Activated CD4-positive, alpha-beta memory T cell treated with anti-CD3 and anti-CD28 coated beads, Interleukin-2, amount 10 ng/mL, durations not matched to agents 7 days and 5 days (primary cell): Measurements from ENCODE around the gene DMRT1. TPM values are rescaled to one million over a fixed set of nuclear protein-coding genes. Genes with fewer than 3 reads are reported as not detected.
"Not testable (repeated sequence)": the region's sequence is repeated elsewhere in the genome, so short reads cannot be mapped to it uniquely, and the experiment has no call there.

Experiments used
- CTCF ChIA-PET: fragments of 350-600 bp; sonication (Branson Sonifier 250); formaldehyde crosslinking; loops from one replicate; lab custom pipeline; 2021; ENCODE audit warnings: antibody characterized with exemption, inconsistent platforms; lab: Charles Lee
- POLR2A ChIA-PET: fragments of 350-600 bp; sonication (Branson Sonifier 250); formaldehyde crosslinking; loops from one replicate; lab custom pipeline; 2021; ENCODE audit warnings: antibody characterized with exemption; lab: Charles Lee
- DNase-seq: peaks from one replicate; pipeline ENCODE4 v3.0.0-alpha.2; 2020
- H3K27ac Mint-ChIP-seq: one replicate; pipeline ENCODE4 v1.8.0; 2021; ENCODE audit warnings: mild to moderate bottlenecking, mixed read lengths
- H3K27me3 Mint-ChIP-seq: one replicate; pipeline ENCODE4 v1.8.0; 2021; ENCODE audit warnings: mixed read lengths
- H3K36me3 Mint-ChIP-seq: one replicate; pipeline ENCODE4 v1.8.0; 2021; ENCODE audit warnings: low read depth, mixed read lengths
- H3K4me1 Mint-ChIP-seq: one replicate; pipeline ENCODE4 v1.8.0; 2021; ENCODE audit warnings: mixed read lengths
- H3K4me3 Mint-ChIP-seq: one replicate; pipeline ENCODE4 v1.8.0; 2021; ENCODE audit warnings: mild to moderate bottlenecking, mixed read lengths
- H3K9me3 Mint-ChIP-seq: one replicate; pipeline ENCODE4 v1.8.0; 2021; ENCODE audit warnings: mixed read lengths
- total RNA-seq, 2 experiments: library from RNA; stranded (reverse); gene quantifications; one replicate each; pipeline ENCODE4 v1.2.3, GENCODE V29; 2021

Gene DMRT1
- total RNA-seq, 2 experiments from 2014 or later, result not detected

DNA sequence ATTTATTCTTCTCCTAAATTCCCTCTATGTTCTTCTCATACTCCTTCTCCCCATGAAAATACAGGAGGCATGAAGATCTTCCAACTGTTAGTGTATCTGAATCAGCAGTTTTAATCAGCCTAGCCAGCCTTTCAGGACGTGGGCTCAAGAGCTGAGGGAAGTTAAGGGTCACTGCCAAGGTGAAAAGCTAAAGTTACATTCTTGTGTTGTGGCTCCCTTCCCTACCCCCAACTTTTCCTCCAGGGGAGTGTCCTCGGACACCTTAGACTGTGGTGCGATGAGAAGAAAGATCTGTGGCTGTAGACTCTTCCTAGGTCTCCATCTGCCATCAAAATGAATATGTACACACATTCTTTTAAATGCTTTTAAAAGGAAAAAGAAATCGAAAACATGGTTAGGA, 139.1 kb downstream of the DMRT1 start:
- no peak for DNase-seq
- Mint-ChIP-seq H3K36me3 (peaks cover 2% of the 10 kb centered on the region), H3K4me1 (peaks cover 7% of the 10 kb centered on the region), H3K27ac (no peak overlapping the region), H3K4me3 (no peak overlapping the region), H3K27me3 (peaks cover 79% of the 10 kb centered on the region), H3K9me3 (no peaks in the 10 kb centered on the region)
- POLR2A ChIA-PET, result no interaction called here
- CTCF ChIA-PET, result interaction anchor here (1.1 to 2.2 kb wide), 3 partner anchors 9 to 29 kb away, joined by 4 to 9 read pairs (median 5); no protein-coding TSS in a partner anchor

DNA sequence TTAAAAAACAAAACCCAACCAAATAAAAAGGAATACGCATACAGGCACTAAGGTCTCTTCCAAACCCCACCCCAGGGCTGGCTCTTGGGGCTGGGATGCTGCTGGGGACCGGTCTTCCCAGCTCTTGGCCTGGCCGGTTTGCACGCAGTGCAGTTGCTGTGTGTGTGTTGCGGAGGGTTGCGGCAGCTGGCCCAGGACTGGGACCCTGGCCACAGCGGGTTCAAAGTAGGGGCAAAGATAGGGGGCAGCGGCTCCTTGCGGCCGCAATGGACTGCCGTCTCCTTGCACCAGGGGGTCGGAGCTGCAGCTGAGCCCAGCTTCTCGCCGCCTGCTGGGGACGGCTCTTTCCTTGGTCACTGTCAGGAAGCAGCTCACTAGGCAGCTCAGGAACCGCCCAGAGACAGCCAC, 140.0 kb downstream of the DMRT1 start:
- peaks cover 2% of the 10 kb centered on the region for H3K36me3 Mint-ChIP-seq
- no peak for DNase-seq

DNA sequence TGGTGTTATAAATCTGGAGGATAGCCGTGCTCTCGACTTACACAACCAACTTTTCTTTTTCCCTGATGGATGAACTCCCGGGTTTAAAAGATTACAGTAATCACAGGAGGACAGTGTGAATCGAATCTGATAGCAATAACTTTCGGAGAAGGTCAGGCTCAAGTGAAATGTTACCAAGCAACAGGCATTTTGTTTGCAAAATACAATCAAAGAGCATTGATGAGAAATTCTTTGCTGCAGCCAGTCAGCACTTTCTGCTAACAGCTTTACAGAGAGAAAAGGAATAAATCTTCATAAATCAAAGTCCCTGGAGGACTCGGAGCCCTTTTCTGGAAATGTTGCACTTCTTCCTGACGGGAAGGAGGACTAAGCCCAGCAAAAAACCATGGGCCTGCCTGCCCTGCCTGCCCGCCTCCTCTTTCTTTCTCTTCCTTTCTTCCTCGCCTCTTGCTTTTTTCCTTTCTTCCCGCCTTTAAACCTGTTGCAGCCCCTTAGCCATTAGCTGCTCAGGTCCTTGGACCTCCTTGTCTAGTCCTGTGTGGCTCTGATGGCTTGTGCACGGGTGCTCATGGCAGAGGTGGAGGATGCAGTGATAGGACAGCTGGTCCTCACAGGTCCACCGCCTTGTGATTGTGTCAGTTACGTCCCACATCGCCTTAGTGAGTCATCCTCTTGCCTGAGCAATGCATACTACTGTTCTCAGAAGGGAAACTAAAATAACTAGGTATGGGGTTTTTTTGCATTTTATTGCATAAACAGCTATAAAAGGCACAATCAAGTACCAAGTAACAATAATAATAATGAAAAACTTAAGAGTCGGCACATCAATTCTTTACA, 141.1 kb downstream of the DMRT1 start:
- CTCF ChIA-PET, result interaction anchor here (0.6 to 1.0 kb wide), 2 partner anchors 22 to 328 kb away, joined by 3 read pairs; no protein-coding TSS in a partner anchor
- no peak overlapping the region for H3K27ac Mint-ChIP-seq

More for the DNA sequence above, 140.0 kb downstream of the DMRT1 start:
- no peak overlapping the region for H3K27ac Mint-ChIP-seq
- H3K27me3 Mint-ChIP-seq, result peaks cover 79% of the 10 kb centered on the region
- ChIA-PET POLR2A (interaction anchor here (1.1 kb wide), 1 partner anchor 66 kb away, joined by 3 read pairs; no protein-coding TSS in a partner anchor), CTCF (interaction anchor here (1.1 to 2.2 kb wide), 2 partner anchors 23 to 28 kb away, joined by 4 to 9 read pairs; no protein-coding TSS in a partner anchor)
- H3K4me1 Mint-ChIP-seq, result peaks cover 3% of the 10 kb centered on the region
- H3K9me3 Mint-ChIP-seq, result no peaks in the 10 kb centered on the region
- no peak overlapping the region for H3K4me3 Mint-ChIP-seq

DNA sequence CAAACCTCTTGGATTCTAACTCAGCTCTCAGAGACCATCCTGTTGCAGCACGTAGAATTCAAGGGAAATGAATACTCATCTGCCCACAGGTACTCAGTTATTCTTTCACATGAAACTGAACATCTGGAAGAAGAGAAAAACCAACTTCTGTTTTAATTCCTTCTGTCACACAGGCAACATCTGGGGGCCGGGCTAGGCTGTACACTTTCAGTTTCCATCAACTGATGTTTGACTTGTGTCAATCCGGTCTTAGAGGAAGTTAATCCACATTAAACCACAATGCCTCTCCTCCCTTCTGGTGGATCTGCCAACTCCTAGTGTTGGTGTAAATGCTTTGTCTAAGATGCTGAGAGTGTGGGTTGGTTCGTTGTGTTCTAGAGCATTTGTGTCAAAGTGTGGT, 152.5 kb downstream of the DMRT1 start:
- no peak overlapping the region for H3K4me3 Mint-ChIP-seq
- H3K9me3 Mint-ChIP-seq, result peaks cover under 1% of the 10 kb centered on the region
- peaks cover 23% of the 10 kb centered on the region for H3K27me3 Mint-ChIP-seq
- DNase-seq, result no peak
- H3K36me3 Mint-ChIP-seq, result no peaks in the 10 kb centered on the region
- no peak overlapping the region for H3K27ac Mint-ChIP-seq
- H3K4me1 Mint-ChIP-seq, result peaks cover 8% of the 10 kb centered on the region
- POLR2A ChIA-PET, result no interaction called here
- CTCF ChIA-PET, result no interaction called here

More for the DNA sequence above, 141.1 kb downstream of the DMRT1 start:
- POLR2A ChIA-PET, result no interaction called here
- Mint-ChIP-seq H3K9me3 (no peaks in the 10 kb centered on the region), H3K27me3 (peaks cover 84% of the 10 kb centered on the region), H3K4me3 (no peak overlapping the region), H3K4me1 (peaks cover 3% of the 10 kb centered on the region), H3K36me3 (peaks cover 2% of the 10 kb centered on the region)
- DNase-seq, result no peak

DNA sequence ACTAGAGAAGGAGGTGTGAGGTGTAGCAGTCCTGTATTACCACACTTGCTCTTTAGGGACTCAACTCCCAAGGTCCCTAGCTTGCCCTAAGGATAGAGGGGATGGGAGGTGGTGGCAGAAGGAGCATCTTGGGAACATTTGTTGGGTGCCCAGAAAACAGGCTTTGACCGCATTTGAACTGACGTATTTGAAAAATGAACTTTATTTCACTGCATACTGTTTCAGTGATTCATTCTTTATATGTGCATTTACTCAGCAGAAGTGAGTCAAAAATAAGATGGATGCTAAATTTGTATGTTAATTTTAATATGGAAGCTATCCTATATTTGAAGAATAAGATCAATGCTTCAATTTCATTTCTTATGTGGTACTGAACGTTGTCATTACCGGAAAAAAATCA, 153.7 kb downstream of the DMRT1 start:
- Mint-ChIP-seq H3K4me1 (peaks cover 8% of the 10 kb centered on the region), H3K36me3 (no peaks in the 10 kb centered on the region), H3K27ac (no peak overlapping the region), H3K9me3 (peaks cover 1% of the 10 kb centered on the region), H3K27me3 (peaks cover 15% of the 10 kb centered on the region), H3K4me3 (no peak overlapping the region)
- POLR2A ChIA-PET, result no interaction called here
- DNase-seq, result no peak
- CTCF ChIA-PET, result interaction anchor here (1.5 to 2.9 kb wide), 2 partner anchors 8 to 10 kb away, joined by 3 to 15 read pairs; no protein-coding TSS in a partner anchor

DNA sequence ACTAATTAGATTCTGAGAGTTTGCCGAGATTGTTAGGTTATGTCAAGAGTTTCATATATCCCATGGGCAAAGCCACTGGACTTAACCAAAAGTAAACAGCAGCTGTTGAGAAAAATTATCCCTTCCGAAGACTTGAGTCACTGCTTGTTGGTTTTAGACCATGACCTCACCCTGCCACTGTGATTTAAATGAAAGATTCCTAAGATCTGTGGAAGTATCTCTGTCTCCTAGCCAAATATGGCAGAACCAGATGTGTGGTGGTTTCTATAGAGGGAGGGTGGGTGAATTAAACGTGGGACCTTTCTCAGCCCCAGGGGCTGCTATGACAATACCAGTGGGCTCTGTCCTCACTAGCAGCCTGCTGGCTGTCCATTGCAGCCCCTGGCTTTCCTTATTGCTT, 154.3 kb downstream of the DMRT1 start:
- Mint-ChIP-seq H3K4me1 (peaks cover 8% of the 10 kb centered on the region), H3K27ac (no peak overlapping the region), H3K4me3 (no peak overlapping the region), H3K9me3 (peaks cover 1% of the 10 kb centered on the region), H3K27me3 (peaks cover 14% of the 10 kb centered on the region), H3K36me3 (no peaks in the 10 kb centered on the region)
- ChIA-PET POLR2A (no interaction called here), CTCF (interaction anchor here (1.3 to 2.9 kb wide), 3 partner anchors 8 to 42 kb away, joined by 3 to 15 read pairs (median 4); no protein-coding TSS in a partner anchor)
- no peak for DNase-seq

DNA sequence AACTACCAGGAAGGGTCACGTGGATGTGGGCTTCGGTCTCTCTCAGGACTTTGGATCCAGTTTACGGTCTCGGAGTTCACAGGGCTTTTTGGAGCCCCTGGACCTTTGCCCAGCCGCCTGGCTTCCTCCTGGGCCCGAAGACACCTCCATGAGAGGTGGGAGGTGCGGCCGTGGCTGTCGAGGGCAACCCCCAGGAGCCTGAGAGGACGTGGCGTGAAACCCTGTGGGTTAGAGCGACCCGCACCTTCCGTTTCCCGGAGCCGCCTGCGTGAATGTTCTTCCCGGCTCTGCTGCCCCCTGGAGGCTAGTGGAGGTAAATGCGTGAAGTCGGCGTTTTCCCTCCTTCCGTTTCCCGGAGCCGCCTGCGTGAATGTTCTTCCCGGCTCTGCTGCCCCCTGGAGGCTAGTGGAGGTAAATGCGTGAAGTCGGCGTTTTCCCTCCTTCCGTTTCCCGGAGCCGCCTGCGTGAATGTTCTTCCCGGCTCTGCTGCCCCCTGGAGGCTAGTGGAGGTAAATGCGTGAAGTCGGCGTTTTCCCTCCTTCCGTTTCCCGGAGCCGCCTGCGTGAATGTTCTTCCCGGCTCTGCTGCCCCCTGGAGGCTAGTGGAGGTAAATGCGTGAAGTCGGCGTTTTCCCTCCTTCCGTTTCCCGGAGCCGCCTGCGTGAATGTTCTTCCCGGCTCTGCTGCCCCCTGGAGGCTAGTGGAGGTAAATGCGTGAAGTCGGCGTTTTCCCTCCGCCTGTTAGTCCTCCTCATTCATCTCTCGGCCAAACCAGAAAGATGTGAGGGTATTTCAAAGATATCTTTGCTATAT, 157.0 kb downstream of the DMRT1 start:
- not testable (repeated sequence) for H3K4me3 Mint-ChIP-seq, H3K4me1 Mint-ChIP-seq, H3K9me3 Mint-ChIP-seq

DNA sequence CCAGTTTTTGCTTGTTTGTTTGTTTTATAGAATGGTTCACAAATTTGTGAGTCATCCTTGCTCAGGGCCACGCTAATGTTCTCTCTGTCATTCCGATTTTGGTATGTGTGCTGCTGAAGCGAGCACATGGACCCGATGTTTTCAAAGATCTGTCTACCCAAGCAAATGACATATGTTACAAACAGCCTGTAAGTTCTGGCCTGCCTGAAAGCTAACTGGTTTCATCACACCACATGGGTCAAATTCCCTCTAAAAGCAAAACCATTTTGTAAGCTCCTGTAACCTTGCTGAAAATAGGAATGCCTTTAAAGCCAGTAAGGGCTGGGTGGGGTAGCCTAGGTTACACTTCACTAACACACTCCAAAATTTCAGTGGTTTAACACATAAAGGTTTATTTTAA, 160.3 kb downstream of the DMRT1 start:
- POLR2A ChIA-PET, result no interaction called here
- Mint-ChIP-seq H3K27me3 (no peaks in the 10 kb centered on the region), H3K9me3 (peaks cover 1% of the 10 kb centered on the region), H3K36me3 (no peaks in the 10 kb centered on the region), H3K27ac (no peak overlapping the region), H3K4me3 (no peak overlapping the region), H3K4me1 (peaks cover 7% of the 10 kb centered on the region)
- DNase-seq, result no peak
- CTCF ChIA-PET, result interaction anchor here (1.0 to 7.1 kb wide), 3 partner anchors 8 to 110 kb away, joined by 3 to 78 read pairs (median 19); no protein-coding TSS in a partner anchor

More for the DNA sequence above, 157.0 kb downstream of the DMRT1 start:
- POLR2A ChIA-PET, H3K27ac Mint-ChIP-seq, DNase-seq, H3K27me3 Mint-ChIP-seq, H3K36me3 Mint-ChIP-seq: not testable (repeated sequence)
- CTCF ChIA-PET, result interaction anchor here (0.9 to 7.1 kb wide), 6 partner anchors 9 to 106 kb away, joined by 3 to 78 read pairs (median 3); no protein-coding TSS in a partner anchor

DNA sequence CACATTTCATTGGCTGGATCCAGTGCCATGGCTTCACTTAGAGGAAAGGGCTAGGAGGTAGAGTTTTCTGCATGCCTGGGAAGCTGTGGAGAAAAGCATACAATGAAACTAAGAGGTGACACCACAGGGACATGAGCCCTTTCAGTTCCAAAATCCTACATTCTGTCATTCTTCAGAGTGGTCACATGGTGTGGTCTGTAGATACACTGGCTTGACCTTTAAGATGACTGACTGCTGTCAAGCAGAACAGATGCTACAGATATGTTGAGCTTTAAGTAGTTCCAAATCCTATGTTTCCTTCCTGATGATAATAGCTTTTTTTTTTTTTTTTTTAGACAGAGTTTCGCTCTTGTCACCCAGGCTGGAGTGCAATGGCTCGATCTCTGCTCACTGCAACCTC, 161.2 kb downstream of the DMRT1 start:
- ChIA-PET POLR2A (no interaction called here), CTCF (interaction anchor here (7.1 kb wide), 1 partner anchor 110 kb away, joined by 78 read pairs; no protein-coding TSS in a partner anchor)
- Mint-ChIP-seq H3K9me3 (peaks cover 1% of the 10 kb centered on the region), H3K27me3 (peaks cover 3% of the 10 kb centered on the region), H3K27ac (no peak overlapping the region), H3K36me3 (no peaks in the 10 kb centered on the region), H3K4me1 (peaks cover 7% of the 10 kb centered on the region), H3K4me3 (no peak overlapping the region)
- no peak for DNase-seq

DNA sequence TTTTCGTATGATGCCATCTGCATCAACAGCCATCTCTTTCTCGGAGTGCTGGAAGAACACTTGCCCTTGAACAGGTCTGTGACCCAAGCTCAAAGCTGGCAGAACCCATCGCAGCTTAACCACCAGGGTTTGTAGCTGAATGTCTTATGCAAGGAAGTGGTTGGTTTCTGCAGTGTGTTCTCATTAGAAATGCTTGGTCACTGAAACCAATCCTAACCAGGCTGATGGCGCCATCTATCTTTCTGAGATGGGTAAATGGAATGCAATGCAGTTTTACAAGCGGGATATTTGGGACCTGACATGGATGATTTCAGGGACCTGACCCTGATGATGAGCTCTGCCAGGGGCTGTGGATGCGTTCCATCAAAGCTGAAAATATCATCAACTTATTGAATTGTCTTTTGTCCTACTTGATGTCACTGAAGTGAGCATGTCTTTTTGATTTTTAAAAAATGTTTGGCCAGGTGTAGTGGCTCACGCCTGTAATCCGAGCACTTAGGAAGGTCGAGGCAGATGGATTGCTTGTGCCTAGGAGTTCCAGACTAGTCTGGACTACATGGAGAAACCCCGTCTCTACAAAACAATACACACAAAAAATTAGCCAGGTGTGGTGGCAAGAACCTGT, 163.7 kb downstream of the DMRT1 start:
- POLR2A ChIA-PET, result no interaction called here
- peaks cover 16% of the 10 kb centered on the region for H3K4me1 Mint-ChIP-seq

DNA sequence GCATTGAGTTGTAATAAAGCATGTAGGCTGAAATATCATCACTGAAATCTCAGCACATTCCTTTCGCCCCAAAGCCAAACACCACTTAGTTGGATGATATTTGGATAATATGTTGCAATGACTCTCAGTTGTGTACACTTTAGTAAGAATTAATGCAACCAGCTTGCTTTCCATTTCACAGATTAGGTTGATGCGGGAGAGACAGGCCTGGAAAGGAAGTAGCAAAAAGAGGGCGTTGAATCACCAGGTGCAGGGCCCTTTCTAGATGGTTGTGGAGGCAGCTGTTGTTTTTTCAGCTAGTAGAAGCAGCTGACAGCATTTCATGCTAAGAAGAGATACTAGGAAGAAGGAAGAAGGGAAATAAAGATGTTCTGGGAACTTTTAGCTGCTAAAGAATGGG, 165.8 kb downstream of the DMRT1 start:
- Mint-ChIP-seq H3K9me3 (no peaks in the 10 kb centered on the region), H3K4me3 (no peak overlapping the region), H3K27ac (no peak overlapping the region), H3K4me1 (peaks cover 16% of the 10 kb centered on the region), H3K27me3 (peaks cover 12% of the 10 kb centered on the region), H3K36me3 (no peaks in the 10 kb centered on the region)
- ChIA-PET CTCF (interaction anchor here (0.5 to 3.6 kb wide), 4 partner anchors 111 to 660 kb away, joined by 3 to 28 read pairs (median 4); no protein-coding TSS in a partner anchor), POLR2A (no interaction called here)
- DNase-seq, result no peak

More for the DNA sequence above, 163.7 kb downstream of the DMRT1 start:
- peak; percentile 42 for DNase-seq
- no peak overlapping the region for H3K27ac Mint-ChIP-seq
- no peaks in the 10 kb centered on the region for H3K36me3 Mint-ChIP-seq
- no peaks in the 10 kb centered on the region for H3K9me3 Mint-ChIP-seq
- H3K27me3 Mint-ChIP-seq, result peaks cover 12% of the 10 kb centered on the region
- CTCF ChIA-PET, result interaction anchor here (0.6 to 7.1 kb wide), 16 partner anchors 9 to 462 kb away, joined by 3 to 78 read pairs (median 4); no protein-coding TSS in a partner anchor
- H3K4me3 Mint-ChIP-seq, result no peak overlapping the region

DNA sequence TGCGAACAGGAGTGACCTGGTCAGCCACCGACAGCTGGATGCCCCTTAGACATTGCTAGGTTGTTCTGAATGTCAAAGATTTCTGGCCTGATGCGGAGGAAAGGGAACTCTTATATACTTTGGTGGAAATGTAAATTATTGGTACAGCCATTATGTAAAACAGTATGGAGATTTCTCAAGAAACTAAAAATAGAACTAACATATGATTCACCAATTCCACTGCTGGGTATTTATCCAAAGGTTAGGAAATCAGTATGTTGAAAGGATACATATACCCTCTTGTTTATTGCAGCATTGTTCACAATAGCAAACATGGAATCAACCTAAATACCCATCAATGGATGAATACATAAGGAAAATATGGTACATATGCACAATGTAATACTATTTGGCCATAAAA, 166.7 kb downstream of the DMRT1 start:
- H3K4me3 Mint-ChIP-seq, result no peak overlapping the region
- H3K9me3 Mint-ChIP-seq, result no peaks in the 10 kb centered on the region
- DNase-seq, result no peak
- peaks cover 16% of the 10 kb centered on the region for H3K27me3 Mint-ChIP-seq
- H3K36me3 Mint-ChIP-seq, result no peaks in the 10 kb centered on the region
- ChIA-PET POLR2A (no interaction called here), CTCF (interaction anchor here (1.3 to 4.2 kb wide), 10 partner anchors 7 to 174 kb away, joined by 3 to 39 read pairs (median 10); partner anchors contain the start of gene DMRT3)
- no peak overlapping the region for H3K27ac Mint-ChIP-seq
- peaks cover 16% of the 10 kb centered on the region for H3K4me1 Mint-ChIP-seq
